OCI-M1 (cell line): Measurements from ENCODE around the gene FXN.
A peak's percentile ranks its signal among the peaks of the same experiment; 100 is the strongest.
"Not testable (repeated sequence)": the region's sequence is repeated elsewhere in the genome, so short reads cannot be mapped to it uniquely, and the experiment has no call there.

Source experiments
- DNase-seq: peaks from one replicate; lab custom pipeline; 2025; lab: John Stamatoyannopoulos, UW

Gene FXN

GRCh38 chr9:69070201-69070600 lies 34.6 kb downstream of the FXN start:
- no peak for DNase-seq

- DNase-seq, result no peak
Measured at GRCh38 chr9:69071059-69071458, 35.5 kb downstream of the FXN start.

GRCh38 chr9:69073103-69073502 lies 37.6 kb downstream of the FXN start:
- no peak for DNase-seq

GRCh38 chr9:69074801-69075200 lies 39.2 kb downstream of the FXN start:
- DNase-seq, result no peak

GRCh38 chr9:69076550-69076949 lies 41.0 kb downstream of the FXN start:
- no peak for DNase-seq

GRCh38 chr9:69078069-69078468 lies 42.5 kb downstream of the FXN start:
- DNase-seq, result no peak

- no peak for DNase-seq
Measured at GRCh38 chr9:69078581-69078980, 43.0 kb downstream of the FXN start.

GRCh38 chr9:69079186-69079585 lies 43.6 kb downstream of the FXN start:
- DNase-seq, result no peak

- no peak for DNase-seq
Measured at GRCh38 chr9:69081261-69081660, 45.7 kb downstream of the FXN start.

- DNase-seq, result no peak
Measured at GRCh38 chr9:69083321-69083720, 47.8 kb downstream of the FXN start.

GRCh38 chr9:69085569-69086283 lies 50.2 kb downstream of the FXN start:
- DNase-seq, result peak; percentile 10

- no peak for DNase-seq
Measured at GRCh38 chr9:69086312-69086711, 50.8 kb downstream of the FXN start.

- no peak for DNase-seq
Measured at GRCh38 chr9:69086769-69087168, 51.2 kb downstream of the FXN start.

GRCh38 chr9:69089082-69089481 lies 53.5 kb downstream of the FXN start:
- DNase-seq, result no peak

GRCh38 chr9:69089491-69089890 lies 53.9 kb downstream of the FXN start:
- DNase-seq, result no peak

GRCh38 chr9:69090140-69090750 lies 54.7 kb downstream of the FXN start:
- no peak for DNase-seq

GRCh38 chr9:69090946-69091345 lies 55.4 kb downstream of the FXN start:
- no peak for DNase-seq

GRCh38 chr9:69093471-69094103 lies 58.0 kb downstream of the FXN start:
- DNase-seq, result no peak

- not testable (repeated sequence) for DNase-seq
Measured at GRCh38 chr9:69094361-69095135, 59.0 kb downstream of the FXN start.

- no peak for DNase-seq
Measured at GRCh38 chr9:69097064-69097463, 61.5 kb downstream of the FXN start.

- DNase-seq, result no peak
Measured at GRCh38 chr9:69097923-69098593, 62.5 kb downstream of the FXN start.

GRCh38 chr9:69103348-69103996 lies 67.9 kb downstream of the FXN start:
- not testable (repeated sequence) for DNase-seq
